ENCODE results near the gene SLC6A19.
A peak's percentile ranks its signal among the peaks of the same experiment; 100 is the strongest.

The SLC6A19 gene

DNA sequence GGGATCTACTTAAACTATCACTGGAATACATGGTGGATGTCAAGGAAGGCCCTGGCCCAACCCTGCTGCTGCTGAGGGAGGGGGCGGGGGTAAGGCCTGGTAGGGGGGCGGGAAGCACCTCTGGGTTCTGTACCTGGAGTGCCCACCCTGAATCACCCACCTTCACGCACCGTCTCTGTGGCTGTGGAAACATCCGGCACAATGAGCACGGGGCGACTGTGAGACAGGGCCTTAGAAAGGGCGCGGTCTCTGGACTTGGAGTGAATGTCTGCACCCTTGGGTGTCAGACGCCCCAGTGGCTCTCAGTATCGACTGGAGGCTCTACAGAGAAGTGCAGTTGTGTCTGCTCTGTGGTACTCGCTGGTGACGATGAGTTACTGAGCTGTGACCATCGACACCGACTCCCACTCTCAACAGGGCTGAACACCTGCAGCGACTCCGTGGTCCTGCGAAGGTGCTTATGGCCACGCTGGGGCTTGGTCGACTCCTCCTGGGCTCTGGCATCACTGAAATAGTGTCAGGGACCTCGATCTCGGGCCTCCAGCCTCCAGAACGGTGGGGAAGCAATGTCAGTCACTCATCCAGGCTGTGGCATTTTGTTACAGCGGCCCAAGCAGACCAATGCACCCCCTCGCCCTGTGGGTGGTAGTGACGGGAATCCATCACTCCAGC lies 25.5 kb upstream of the SLC6A19 start:
- H3K9ac ChIP-seq (ENCODE audit: low read length): no peak overlapping the region
- no peak overlapping the region for H2BK12ac ChIP-seq (ENCODE audit: low read length in 2 of 2)

DNA sequence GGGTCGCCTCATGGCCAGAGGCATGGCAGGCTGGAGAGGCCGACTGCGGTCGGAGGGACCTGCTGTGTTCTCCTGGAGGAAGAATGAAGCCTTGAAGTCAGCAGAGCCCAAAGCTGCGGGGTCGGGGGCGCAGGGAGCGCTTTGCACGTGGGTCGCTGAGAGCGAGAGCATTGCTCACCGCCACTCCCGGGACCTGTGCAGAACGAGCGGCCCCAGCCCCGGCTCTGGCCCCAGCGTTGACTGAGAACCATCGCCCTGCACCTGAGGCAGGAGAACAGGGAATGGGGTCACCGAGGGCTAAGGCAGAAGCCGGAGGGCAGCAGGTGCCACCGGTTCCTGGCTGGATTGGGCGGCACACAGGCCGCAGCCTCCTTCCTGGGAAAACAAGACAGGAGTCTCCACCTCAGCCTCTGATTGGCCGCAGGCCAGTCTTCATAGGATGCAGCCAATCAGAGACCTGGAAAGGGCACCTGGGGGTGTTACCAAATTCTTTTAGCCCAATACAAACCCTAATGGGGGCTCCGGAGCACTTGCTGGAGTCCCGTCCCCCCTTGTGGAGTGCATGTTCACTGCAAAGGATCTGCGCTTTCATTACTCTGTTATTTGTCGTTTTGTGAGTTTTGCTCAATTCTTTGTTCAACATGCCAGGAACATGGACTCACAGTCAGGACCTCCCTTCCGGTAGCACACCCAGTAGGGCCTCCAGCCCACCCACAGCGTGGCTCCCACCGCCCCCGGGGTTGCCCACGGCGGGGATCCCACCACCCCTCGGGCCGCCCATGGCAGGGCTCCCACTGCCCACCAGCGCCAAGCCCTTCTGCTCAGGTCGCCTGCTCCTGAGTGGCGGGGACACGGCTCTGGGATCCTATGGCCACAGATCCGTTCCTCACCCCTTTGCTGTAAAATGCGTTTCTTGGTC lies 24.7 kb upstream of the SLC6A19 start:
- no peak overlapping the region for H4K8ac ChIP-seq (ENCODE audit: low read length)
- no peak for DNase-seq
- H4K91ac ChIP-seq (ENCODE audit: low read length): no peak overlapping the region
- H3K18ac ChIP-seq (ENCODE audit: low read depth in 1 of 2, low read length in 2 of 2): no peak overlapping the region
- no peak overlapping the region for H3K14ac ChIP-seq (ENCODE audit: low read length in 2 of 2)
- no peak overlapping the region for H2BK15ac ChIP-seq (ENCODE audit: low read depth, poor library complexity, severe bottlenecking)
- no peaks in the 10 kb centered on the region for H3K9me3 ChIP-seq (ENCODE audit: control insufficient read depth, low read length)
- WGBS: 88% methylated on average over 42 of the region's 42 CpGs
- no peaks in the 10 kb centered on the region for H3K4me1 ChIP-seq (ENCODE audit: control insufficient read depth, insufficient read depth, low read depth, low read length)
- H3K27ac ChIP-seq (ENCODE audit: low read length, poor library complexity, severe bottlenecking): no peak overlapping the region
- H3K23ac ChIP-seq (ENCODE audit: low read length in 2 of 2): no peak overlapping the region
- no peak overlapping the region for H2BK5ac ChIP-seq (ENCODE audit: low read depth, low read length, poor library complexity, severe bottlenecking)
- H3K79me1 ChIP-seq (replicated peaks; ENCODE audit: low read length, poor library complexity, severe bottlenecking): no peaks in the 10 kb centered on the region
- no peak overlapping the region for H2BK120ac ChIP-seq (ENCODE audit: low read depth, low read length)
- no peak overlapping the region for H3K4me2 ChIP-seq (ENCODE audit: low read length, poor library complexity, severe bottlenecking)
- no peaks in the 10 kb centered on the region for H3K36me3 ChIP-seq (ENCODE audit: control insufficient read depth in 1 of 2, insufficient read depth in 2 of 2, low read depth in 1 of 2, low read length in 2 of 2)
- H3K4ac ChIP-seq (ENCODE audit: low read depth in 1 of 2, low read length in 2 of 2): no peak overlapping the region
- H2AK5ac ChIP-seq (ENCODE audit: low read length, severe bottlenecking): no peak overlapping the region
- H2BK12ac ChIP-seq (ENCODE audit: low read length in 2 of 2): no peak overlapping the region
- no peak overlapping the region for H3K9ac ChIP-seq (ENCODE audit: low read length)
- no peak overlapping the region for H2AFZ ChIP-seq (ENCODE audit: low read depth, low read length)
- H3K4me3 ChIP-seq (ENCODE audit: insufficient read depth in 1 of 2, low read depth in 1 of 2, low read length in 2 of 2): peak overlapping the region in 1 of 2 experiments; percentile 6
- peaks cover 0 to 26% of the 10 kb centered on the region in 2 experiments for H3K27me3 ChIP-seq (ENCODE audit: control insufficient read depth in 1 of 2, insufficient read depth in 1 of 2, low read length in 2 of 2)

More for the DNA sequence above, 25.5 kb upstream of the SLC6A19 start:
- Histone ChIP-seq H3K18ac (ENCODE audit: low read depth in 1 of 2, low read length in 2 of 2) (no peak overlapping the region), H3K4ac (ENCODE audit: low read depth in 1 of 2, low read length in 2 of 2) (no peak overlapping the region), H2AFZ (ENCODE audit: low read depth, low read length) (no peak overlapping the region), H3K9me3 (ENCODE audit: control insufficient read depth, low read length) (no peaks in the 10 kb centered on the region), H3K79me1 (replicated peaks; ENCODE audit: low read length, poor library complexity, severe bottlenecking) (no peaks in the 10 kb centered on the region), H3K23ac (ENCODE audit: low read length in 2 of 2) (peak overlapping the region in 1 of 2 experiments; percentile 61), H3K36me3 (ENCODE audit: control insufficient read depth in 1 of 2, insufficient read depth in 2 of 2, low read depth in 1 of 2, low read length in 2 of 2) (no peaks in the 10 kb centered on the region), H2BK15ac (ENCODE audit: low read depth, poor library complexity, severe bottlenecking) (no peak overlapping the region), H2AK5ac (ENCODE audit: low read length, severe bottlenecking) (no peak overlapping the region), H3K4me1 (ENCODE audit: control insufficient read depth, insufficient read depth, low read depth, low read length) (no peaks in the 10 kb centered on the region), H3K4me2 (ENCODE audit: low read length, poor library complexity, severe bottlenecking) (no peak overlapping the region), H3K27ac (ENCODE audit: low read length, poor library complexity, severe bottlenecking) (no peak overlapping the region), H2BK5ac (ENCODE audit: low read depth, low read length, poor library complexity, severe bottlenecking) (no peak overlapping the region), H3K14ac (ENCODE audit: low read length in 2 of 2) (no peak overlapping the region), H4K91ac (ENCODE audit: low read length) (no peak overlapping the region), H4K8ac (ENCODE audit: low read length) (no peak overlapping the region), H2BK120ac (ENCODE audit: low read depth, low read length) (no peak overlapping the region), H3K27me3 (ENCODE audit: control insufficient read depth in 1 of 2, insufficient read depth in 1 of 2, low read length in 2 of 2) (peaks cover 0 to 18% of the 10 kb centered on the region in 2 experiments), H3K4me3 (ENCODE audit: insufficient read depth in 1 of 2, low read depth in 1 of 2, low read length in 2 of 2) (no peak overlapping the region)
- 89% methylated on average over 26 of the region's 26 CpGs for WGBS
- no peak for DNase-seq

DNA sequence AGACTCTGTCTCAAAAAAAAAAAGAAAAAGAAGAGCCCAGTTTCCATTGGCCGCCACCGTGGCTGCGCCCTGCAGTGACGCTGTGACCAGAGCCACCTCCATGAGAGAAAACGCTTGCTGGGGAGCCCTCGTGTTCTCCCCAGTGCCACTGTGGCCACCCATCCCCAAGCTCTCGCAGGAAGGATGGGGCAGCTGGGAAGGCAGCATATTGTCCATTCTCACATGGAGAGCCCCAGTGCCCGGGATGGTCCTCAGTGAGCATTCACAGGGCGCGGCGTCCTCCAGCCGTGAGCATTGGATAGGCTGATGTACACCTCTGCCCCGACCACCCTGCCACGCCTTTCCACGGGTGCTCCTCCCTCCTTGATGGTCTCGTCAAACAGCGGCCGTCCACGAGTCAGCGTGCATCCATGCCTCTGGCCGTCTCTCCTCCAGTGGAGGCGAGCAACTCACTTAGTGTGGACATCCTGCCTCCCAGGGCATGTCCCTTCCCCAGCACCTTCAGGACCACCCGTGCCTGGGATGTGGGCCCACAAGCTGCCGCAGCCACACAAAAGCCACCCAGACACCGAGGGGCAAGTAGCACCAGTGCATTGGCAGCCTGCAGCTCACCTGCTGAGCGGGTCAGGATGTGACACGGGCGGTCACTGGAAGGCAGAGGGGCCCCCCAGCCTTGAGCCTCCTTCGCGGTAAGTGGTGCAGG lies 23.4 kb upstream of the SLC6A19 start:
- 92% methylated on average over 26 of the region's 30 CpGs for WGBS
- Histone ChIP-seq H3K27ac (ENCODE audit: low read length, poor library complexity, severe bottlenecking) (no peak overlapping the region), H3K23ac (ENCODE audit: low read length in 2 of 2) (no peak overlapping the region)

More for the DNA sequence above, 23.4 kb upstream of the SLC6A19 start:
- no peak overlapping the region for H2AK5ac ChIP-seq (ENCODE audit: low read length, severe bottlenecking)
- no peak overlapping the region for H4K8ac ChIP-seq (ENCODE audit: low read length)
- H2AFZ ChIP-seq (ENCODE audit: low read depth, low read length): no peak overlapping the region
- H3K9ac ChIP-seq (ENCODE audit: low read length): no peak overlapping the region
- no peak overlapping the region for H4K91ac ChIP-seq (ENCODE audit: low read length)
- H2BK5ac ChIP-seq (ENCODE audit: low read depth, low read length, poor library complexity, severe bottlenecking): no peak overlapping the region
- H3K4me3 ChIP-seq (ENCODE audit: insufficient read depth in 1 of 2, low read depth in 1 of 2, low read length in 2 of 2): no peak overlapping the region
- H3K14ac ChIP-seq (ENCODE audit: low read length in 2 of 2): no peak overlapping the region
- H3K18ac ChIP-seq (ENCODE audit: low read depth in 1 of 2, low read length in 2 of 2): no peak overlapping the region
- H3K36me3 ChIP-seq (ENCODE audit: control insufficient read depth in 1 of 2, insufficient read depth in 2 of 2, low read depth in 1 of 2, low read length in 2 of 2): no peaks in the 10 kb centered on the region
- no peak overlapping the region for H2BK12ac ChIP-seq (ENCODE audit: low read length in 2 of 2)
- H3K27me3 ChIP-seq (ENCODE audit: control insufficient read depth in 1 of 2, insufficient read depth in 1 of 2, low read length in 2 of 2): peaks cover 6 to 33% of the 10 kb centered on the region in 2 experiments
- H3K4me1 ChIP-seq (ENCODE audit: control insufficient read depth, insufficient read depth, low read depth, low read length): no peaks in the 10 kb centered on the region
- H3K4me2 ChIP-seq (ENCODE audit: low read length, poor library complexity, severe bottlenecking): no peak overlapping the region
- no peak overlapping the region for H2BK120ac ChIP-seq (ENCODE audit: low read depth, low read length)
- no peak for DNase-seq
- H2BK15ac ChIP-seq (ENCODE audit: low read depth, poor library complexity, severe bottlenecking): no peak overlapping the region
- H3K4ac ChIP-seq (ENCODE audit: low read depth in 1 of 2, low read length in 2 of 2): no peak overlapping the region
- no peaks in the 10 kb centered on the region for H3K9me3 ChIP-seq (ENCODE audit: control insufficient read depth, low read length)
- H3K79me1 ChIP-seq (replicated peaks; ENCODE audit: low read length, poor library complexity, severe bottlenecking): no peaks in the 10 kb centered on the region

Data from mesenchymal stem cell (in vitro differentiated cells and primary cell).